ENCODE measurements around the gene NAA11. TPM values are rescaled to one million over a fixed set of nuclear protein-coding genes. Genes with fewer than 3 reads are reported as not detected.

NAA11 gene
- total RNA-seq, 4 donors from 2014 or later = not detected

- DNase-seq (ENCODE audit: low spot score in 2 of 2) = no peak
- peaks cover 0 to 14% (median 5%) of the 10 kb centered on the region in 4 donors for H3K9me3 ChIP-seq
- no peaks in the 10 kb centered on the region for H3K27me3 ChIP-seq
- no peaks in the 10 kb centered on the region for H3K36me3 ChIP-seq
- no peak overlapping the region for H3K4me3 ChIP-seq
- no peaks in the 10 kb centered on the region for H3K4me1 ChIP-seq
- WGBS, 2 donors = 92 to 97% methylated on average over 2 of the region's 2 CpGs
- no peak for TF ChIP-seq CTCF (IDR thresholded peaks at IDR 0.05)
- no peak for TF ChIP-seq EP300 (IDR thresholded peaks at IDR 0.05)
- TF ChIP-seq POLR2A (IDR thresholded peaks at IDR 0.05) = no peak
- no peak overlapping the region for H3K27ac ChIP-seq
Measured at GRCh38 chr4:79348405-79348804, 22.5 kb upstream of the NAA11 start.

GRCh38 chr4:79341893-79342653 is 16.2 kb upstream of the NAA11 start:
- 73 to 85% methylated on average over 3 of the region's 3 CpGs for WGBS, 2 donors
- H3K4me1 ChIP-seq = no peaks in the 10 kb centered on the region
- no peak overlapping the region for H3K27ac ChIP-seq
- TF ChIP-seq CTCF (IDR thresholded peaks at IDR 0.05) = no peak
- no peak for TF ChIP-seq POLR2A (IDR thresholded peaks at IDR 0.05)
- TF ChIP-seq EP300 (IDR thresholded peaks at IDR 0.05) = no peak
- no peak for DNase-seq (ENCODE audit: low spot score in 2 of 2)
- H3K27me3 ChIP-seq = no peaks in the 10 kb centered on the region
- H3K4me3 ChIP-seq = no peak overlapping the region
- H3K9me3 ChIP-seq = peaks cover 0 to 32% (median 5%) of the 10 kb centered on the region in 4 donors
- H3K36me3 ChIP-seq = no peaks in the 10 kb centered on the region

GRCh38 chr4:79340568-79340967 is 14.7 kb upstream of the NAA11 start:
- Histone ChIP-seq H3K36me3 (no peaks in the 10 kb centered on the region), H3K4me3 (no peak overlapping the region), H3K27me3 (no peaks in the 10 kb centered on the region), H3K4me1 (no peaks in the 10 kb centered on the region), H3K27ac (no peak overlapping the region), H3K9me3 (peaks cover 0 to 32% (median 5%) of the 10 kb centered on the region in 4 donors)
- 100% methylated on average over 2 of the region's 2 CpGs for WGBS, 2 donors
- no peak for DNase-seq (ENCODE audit: low spot score in 2 of 2)
- no peak for TF ChIP-seq CTCF (IDR thresholded peaks at IDR 0.05)
- no peak for TF ChIP-seq EP300 (IDR thresholded peaks at IDR 0.05)
- no peak for TF ChIP-seq POLR2A (IDR thresholded peaks at IDR 0.05)

DNA sequence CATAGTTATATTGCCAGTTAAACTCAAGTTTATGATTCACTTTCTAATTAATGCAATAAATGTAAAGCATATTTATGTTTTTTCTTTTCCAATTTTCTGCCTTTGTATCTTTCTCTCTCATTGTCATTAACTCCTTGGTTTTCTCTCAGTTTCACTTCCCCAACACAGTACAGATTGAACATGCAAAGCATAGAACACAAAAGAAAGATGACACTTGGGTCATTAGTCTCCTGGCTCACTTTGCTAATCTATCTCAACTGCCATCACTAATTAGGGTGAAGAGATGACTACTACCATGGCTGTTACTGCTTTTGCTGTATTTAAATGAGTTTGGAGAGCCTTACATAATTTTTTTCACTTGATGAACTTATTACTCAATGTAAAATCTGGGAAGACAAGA is 12.3 kb upstream of the NAA11 start:
- no peak for TF ChIP-seq POLR2A (IDR thresholded peaks at IDR 0.05)
- TF ChIP-seq CTCF (IDR thresholded peaks at IDR 0.05) = no peak
- TF ChIP-seq EP300 (IDR thresholded peaks at IDR 0.05) = no peak
- no peaks in the 10 kb centered on the region for H3K27me3 ChIP-seq
- H3K4me3 ChIP-seq = no peak overlapping the region
- no peaks in the 10 kb centered on the region for H3K4me1 ChIP-seq
- H3K36me3 ChIP-seq = no peaks in the 10 kb centered on the region
- no peak overlapping the region for H3K27ac ChIP-seq
- peaks cover 0 to 16% (median 0%) of the 10 kb centered on the region in 4 donors for H3K9me3 ChIP-seq
- DNase-seq (ENCODE audit: low spot score in 2 of 2) = no peak

DNA sequence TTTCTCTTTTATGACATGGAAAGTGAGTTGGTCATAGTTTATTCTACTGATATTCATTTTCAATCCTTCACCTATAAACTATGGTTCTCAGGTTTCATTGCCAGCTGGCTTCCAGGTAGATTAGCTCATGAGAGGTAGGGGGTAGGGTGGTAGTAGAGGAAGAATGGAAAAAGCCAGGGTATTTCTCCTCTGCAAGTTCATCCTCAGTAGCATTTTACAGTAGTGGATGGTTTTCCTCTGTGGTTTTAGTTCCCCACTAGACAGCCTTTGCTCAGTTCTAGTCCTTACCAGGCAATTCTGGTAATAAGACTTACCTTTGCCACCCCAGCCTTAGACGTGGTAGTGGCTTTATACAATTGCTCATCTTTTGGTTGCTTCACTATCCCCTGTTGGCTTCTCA is 8.9 kb upstream of the NAA11 start:
- Histone ChIP-seq H3K27me3 (no peaks in the 10 kb centered on the region), H3K4me3 (no peak overlapping the region), H3K27ac (no peak overlapping the region), H3K4me1 (no peaks in the 10 kb centered on the region), H3K9me3 (no peaks in the 10 kb centered on the region), H3K36me3 (no peaks in the 10 kb centered on the region)
- TF ChIP-seq POLR2A (IDR thresholded peaks at IDR 0.05) = no peak
- TF ChIP-seq EP300 (IDR thresholded peaks at IDR 0.05) = no peak
- no peak for TF ChIP-seq CTCF (IDR thresholded peaks at IDR 0.05)
- 82 to 89% methylated on average over 1 of the region's 1 CpG for WGBS, 2 donors
- DNase-seq (ENCODE audit: low spot score in 2 of 2) = no peak
